ENCODE results near the gene LCN10. TPM values are rescaled to one million over a fixed set of nuclear protein-coding genes. Genes with fewer than 3 reads are reported as not detected.

LCN10 gene
- total and polyA plus RNA-seq, 9 of the 15 experiments (the other 6 are each of a cell fraction or from before 2014, with no cell fraction given) = 0.10 to 0.21 (median 0.14) TPM; not detected in 6

DNA sequence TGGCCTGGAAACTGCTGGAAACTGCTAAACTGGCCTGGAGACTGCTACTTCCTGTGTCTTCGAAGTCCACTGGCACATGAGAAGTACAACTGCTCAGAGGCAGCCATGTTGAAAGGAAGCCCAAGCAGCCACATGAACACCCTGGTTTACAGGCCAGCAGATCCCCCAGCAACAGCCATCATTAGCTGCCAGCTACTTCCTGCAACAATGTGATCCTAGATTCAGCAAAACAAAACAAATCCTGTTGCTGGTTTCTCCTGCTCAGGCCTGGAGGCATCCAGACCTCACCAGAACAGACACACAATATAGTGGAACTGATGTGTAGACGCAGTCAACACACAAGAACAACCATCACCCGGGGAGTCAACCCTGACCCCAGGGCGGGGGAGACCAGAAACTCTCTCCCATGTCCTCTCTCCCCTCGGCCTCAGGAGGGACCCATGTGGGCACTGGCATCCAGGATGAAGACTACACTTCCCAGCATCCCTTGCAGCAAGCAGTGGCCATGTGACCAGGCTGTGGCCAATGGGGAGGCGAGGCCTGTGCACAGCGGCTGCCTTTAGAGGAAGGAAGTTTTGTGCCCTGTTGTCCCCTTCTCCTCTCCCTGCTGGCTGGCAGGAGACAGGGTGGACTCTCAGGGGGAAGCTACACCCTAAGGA lies 30.8 kb upstream of the LCN10 start (continued):
- TF ChIP-seq, protein P1, sequence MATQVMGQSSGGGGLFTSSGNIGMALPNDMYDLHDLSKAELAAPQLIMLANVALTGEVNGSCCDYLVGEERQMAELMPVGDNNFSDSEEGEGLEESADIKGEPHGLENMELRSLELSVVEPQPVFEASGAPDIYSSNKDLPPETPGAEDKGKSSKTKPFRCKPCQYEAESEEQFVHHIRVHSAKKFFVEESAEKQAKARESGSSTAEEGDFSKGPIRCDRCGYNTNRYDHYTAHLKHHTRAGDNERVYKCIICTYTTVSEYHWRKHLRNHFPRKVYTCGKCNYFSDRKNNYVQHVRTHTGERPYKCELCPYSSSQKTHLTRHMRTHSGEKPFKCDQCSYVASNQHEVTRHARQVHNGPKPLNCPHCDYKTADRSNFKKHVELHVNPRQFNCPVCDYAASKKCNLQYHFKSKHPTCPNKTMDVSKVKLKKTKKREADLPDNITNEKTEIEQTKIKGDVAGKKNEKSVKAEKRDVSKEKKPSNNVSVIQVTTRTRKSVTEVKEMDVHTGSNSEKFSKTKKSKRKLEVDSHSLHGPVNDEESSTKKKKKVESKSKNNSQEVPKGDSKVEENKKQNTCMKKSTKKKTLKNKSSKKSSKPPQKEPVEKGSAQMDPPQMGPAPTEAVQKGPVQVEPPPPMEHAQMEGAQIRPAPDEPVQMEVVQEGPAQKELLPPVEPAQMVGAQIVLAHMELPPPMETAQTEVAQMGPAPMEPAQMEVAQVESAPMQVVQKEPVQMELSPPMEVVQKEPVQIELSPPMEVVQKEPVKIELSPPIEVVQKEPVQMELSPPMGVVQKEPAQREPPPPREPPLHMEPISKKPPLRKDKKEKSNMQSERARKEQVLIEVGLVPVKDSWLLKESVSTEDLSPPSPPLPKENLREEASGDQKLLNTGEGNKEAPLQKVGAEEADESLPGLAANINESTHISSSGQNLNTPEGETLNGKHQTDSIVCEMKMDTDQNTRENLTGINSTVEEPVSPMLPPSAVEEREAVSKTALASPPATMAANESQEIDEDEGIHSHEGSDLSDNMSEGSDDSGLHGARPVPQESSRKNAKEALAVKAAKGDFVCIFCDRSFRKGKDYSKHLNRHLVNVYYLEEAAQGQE (IDR thresholded peaks at IDR 0.05; ENCODE audit: borderline replicate concordance) = peak; percentile 35; the same call in 1 of the 2 replicates
- TF ChIP-seq, protein P1 (CRISPR knock-in tag; IDR thresholded peaks at IDR 0.05; ENCODE audit: low read depth) = no peak
- TF ChIP-seq CBX1 (IDR thresholded peaks at IDR 0.05; ENCODE audit: low read depth) (peak; percentile 71; the same call in 1 of the 2 replicates), TRIM24 (IDR thresholded peaks at IDR 0.05) (peak in 1 of 2 experiments; percentile 62; a peak in 1 of 4 replicates), CHD2 (IDR thresholded peaks at IDR 0.05; ENCODE audit: low read depth, low read length) (peak; percentile 21; the same call in 1 of the 2 replicates), SIX5 (IDR thresholded peaks at IDR 0.05; ENCODE audit: borderline replicate concordance in 1 of 2, insufficient read depth in 1 of 2, low read depth in 1 of 2, low read length in 2 of 2) (peak; percentile 68 to 72), TRIM28 (IDR thresholded peaks at IDR 0.05) (peak; percentile 88)
- TF ChIP-seq, protein P2, sequence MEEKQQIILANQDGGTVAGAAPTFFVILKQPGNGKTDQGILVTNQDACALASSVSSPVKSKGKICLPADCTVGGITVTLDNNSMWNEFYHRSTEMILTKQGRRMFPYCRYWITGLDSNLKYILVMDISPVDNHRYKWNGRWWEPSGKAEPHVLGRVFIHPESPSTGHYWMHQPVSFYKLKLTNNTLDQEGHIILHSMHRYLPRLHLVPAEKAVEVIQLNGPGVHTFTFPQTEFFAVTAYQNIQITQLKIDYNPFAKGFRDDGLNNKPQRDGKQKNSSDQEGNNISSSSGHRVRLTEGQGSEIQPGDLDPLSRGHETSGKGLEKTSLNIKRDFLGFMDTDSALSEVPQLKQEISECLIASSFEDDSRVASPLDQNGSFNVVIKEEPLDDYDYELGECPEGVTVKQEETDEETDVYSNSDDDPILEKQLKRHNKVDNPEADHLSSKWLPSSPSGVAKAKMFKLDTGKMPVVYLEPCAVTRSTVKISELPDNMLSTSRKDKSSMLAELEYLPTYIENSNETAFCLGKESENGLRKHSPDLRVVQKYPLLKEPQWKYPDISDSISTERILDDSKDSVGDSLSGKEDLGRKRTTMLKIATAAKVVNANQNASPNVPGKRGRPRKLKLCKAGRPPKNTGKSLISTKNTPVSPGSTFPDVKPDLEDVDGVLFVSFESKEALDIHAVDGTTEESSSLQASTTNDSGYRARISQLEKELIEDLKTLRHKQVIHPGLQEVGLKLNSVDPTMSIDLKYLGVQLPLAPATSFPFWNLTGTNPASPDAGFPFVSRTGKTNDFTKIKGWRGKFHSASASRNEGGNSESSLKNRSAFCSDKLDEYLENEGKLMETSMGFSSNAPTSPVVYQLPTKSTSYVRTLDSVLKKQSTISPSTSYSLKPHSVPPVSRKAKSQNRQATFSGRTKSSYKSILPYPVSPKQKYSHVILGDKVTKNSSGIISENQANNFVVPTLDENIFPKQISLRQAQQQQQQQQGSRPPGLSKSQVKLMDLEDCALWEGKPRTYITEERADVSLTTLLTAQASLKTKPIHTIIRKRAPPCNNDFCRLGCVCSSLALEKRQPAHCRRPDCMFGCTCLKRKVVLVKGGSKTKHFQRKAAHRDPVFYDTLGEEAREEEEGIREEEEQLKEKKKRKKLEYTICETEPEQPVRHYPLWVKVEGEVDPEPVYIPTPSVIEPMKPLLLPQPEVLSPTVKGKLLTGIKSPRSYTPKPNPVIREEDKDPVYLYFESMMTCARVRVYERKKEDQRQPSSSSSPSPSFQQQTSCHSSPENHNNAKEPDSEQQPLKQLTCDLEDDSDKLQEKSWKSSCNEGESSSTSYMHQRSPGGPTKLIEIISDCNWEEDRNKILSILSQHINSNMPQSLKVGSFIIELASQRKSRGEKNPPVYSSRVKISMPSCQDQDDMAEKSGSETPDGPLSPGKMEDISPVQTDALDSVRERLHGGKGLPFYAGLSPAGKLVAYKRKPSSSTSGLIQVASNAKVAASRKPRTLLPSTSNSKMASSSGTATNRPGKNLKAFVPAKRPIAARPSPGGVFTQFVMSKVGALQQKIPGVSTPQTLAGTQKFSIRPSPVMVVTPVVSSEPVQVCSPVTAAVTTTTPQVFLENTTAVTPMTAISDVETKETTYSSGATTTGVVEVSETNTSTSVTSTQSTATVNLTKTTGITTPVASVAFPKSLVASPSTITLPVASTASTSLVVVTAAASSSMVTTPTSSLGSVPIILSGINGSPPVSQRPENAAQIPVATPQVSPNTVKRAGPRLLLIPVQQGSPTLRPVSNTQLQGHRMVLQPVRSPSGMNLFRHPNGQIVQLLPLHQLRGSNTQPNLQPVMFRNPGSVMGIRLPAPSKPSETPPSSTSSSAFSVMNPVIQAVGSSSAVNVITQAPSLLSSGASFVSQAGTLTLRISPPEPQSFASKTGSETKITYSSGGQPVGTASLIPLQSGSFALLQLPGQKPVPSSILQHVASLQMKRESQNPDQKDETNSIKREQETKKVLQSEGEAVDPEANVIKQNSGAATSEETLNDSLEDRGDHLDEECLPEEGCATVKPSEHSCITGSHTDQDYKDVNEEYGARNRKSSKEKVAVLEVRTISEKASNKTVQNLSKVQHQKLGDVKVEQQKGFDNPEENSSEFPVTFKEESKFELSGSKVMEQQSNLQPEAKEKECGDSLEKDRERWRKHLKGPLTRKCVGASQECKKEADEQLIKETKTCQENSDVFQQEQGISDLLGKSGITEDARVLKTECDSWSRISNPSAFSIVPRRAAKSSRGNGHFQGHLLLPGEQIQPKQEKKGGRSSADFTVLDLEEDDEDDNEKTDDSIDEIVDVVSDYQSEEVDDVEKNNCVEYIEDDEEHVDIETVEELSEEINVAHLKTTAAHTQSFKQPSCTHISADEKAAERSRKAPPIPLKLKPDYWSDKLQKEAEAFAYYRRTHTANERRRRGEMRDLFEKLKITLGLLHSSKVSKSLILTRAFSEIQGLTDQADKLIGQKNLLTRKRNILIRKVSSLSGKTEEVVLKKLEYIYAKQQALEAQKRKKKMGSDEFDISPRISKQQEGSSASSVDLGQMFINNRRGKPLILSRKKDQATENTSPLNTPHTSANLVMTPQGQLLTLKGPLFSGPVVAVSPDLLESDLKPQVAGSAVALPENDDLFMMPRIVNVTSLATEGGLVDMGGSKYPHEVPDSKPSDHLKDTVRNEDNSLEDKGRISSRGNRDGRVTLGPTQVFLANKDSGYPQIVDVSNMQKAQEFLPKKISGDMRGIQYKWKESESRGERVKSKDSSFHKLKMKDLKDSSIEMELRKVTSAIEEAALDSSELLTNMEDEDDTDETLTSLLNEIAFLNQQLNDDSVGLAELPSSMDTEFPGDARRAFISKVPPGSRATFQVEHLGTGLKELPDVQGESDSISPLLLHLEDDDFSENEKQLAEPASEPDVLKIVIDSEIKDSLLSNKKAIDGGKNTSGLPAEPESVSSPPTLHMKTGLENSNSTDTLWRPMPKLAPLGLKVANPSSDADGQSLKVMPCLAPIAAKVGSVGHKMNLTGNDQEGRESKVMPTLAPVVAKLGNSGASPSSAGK (IDR thresholded peaks at IDR 0.05) = peak; percentile 2; the same call in 1 of the 2 replicates
